HCT116 (cell line): Measurements from ENCODE around the gene STIM1. TPM values are rescaled to one million over a fixed set of nuclear protein-coding genes. Genes with fewer than 3 reads are reported as not detected.
A peak's percentile ranks its signal among the peaks of the same experiment; 100 is the strongest.

Experiments used
- ATAC-seq: fragments of 200-7000 bp; cut with Tn5 transposase; 2 replicates; pipeline ENCODE4 v1.9.1; 2020; ENCODE audit warnings: mild to moderate bottlenecking, moderate library complexity
- BruUV-seq: library from RNA; stranded (reverse); fragments of 400-500 nt; replicated peaks from 2 replicates; lab custom pipeline; 2021; lab: Mats Ljungman, UMichigan
- CTCF ChIA-PET: fragments of 300-600 bp; sonication (Branson Sonifier 250); formaldehyde crosslinking; loops from one replicate; lab custom pipeline; 2021; ENCODE audit warnings: antibody characterized with exemption; lab: Charles Lee
- POLR2A ChIA-PET: fragments of 300-600, 350-600 bp; sonication (Branson Sonifier 250); formaldehyde crosslinking; loops from one replicate; lab custom pipeline; 2021; ENCODE audit warnings: antibody characterized with exemption; lab: Charles Lee
- RAD21 ChIA-PET, 2 experiments: fragments of 300-600 bp; sonication (Branson Sonifier 250); formaldehyde crosslinking; loops; one replicate each; lab custom pipeline; 2023; ENCODE audit warnings: low total read pairs in 2 of 2; ENCODE audit not compliant: uncharacterized antibody in 2 of 2, unreplicated experiment in 2 of 2, low non-redundant PET in 1 of 2; lab: Charles Lee
- DNase-seq: peaks from one replicate; pipeline ENCODE4 v3.0.0-alpha.2; 2010; ENCODE audit warnings: low read depth, low spot score
- H2AFZ ChIP-seq: fragments of 200-600 bp; shearing (Covaris generic), sonication (generic); 2 replicates; pipeline ENCODE4 v1.6.1; 2017; ENCODE audit warnings: low read depth, mixed run types, mixed read lengths, antibody characterized with exemption, low read length; ENCODE audit not compliant: poor library complexity, severe bottlenecking
- H3K27ac ChIP-seq: 2 replicates; pipeline ENCODE4 v1.5.1; 2012; ENCODE audit warnings: low read depth, low read length
- H3K27me3 ChIP-seq: fragments of 200-600 bp; sonication (generic); 2 replicates; pipeline ENCODE4 v1.6.1; 2016; ENCODE audit warnings: mixed run types, low read length, mixed read lengths; ENCODE audit not compliant: insufficient read depth
- H3K36me3 ChIP-seq, 2 experiments: fragments of 200-500 bp in 1 of 2; fragments of 200-600 bp in 1 of 2; sonication (Bioruptor generic) in 1 of 2; sonication (generic) in 1 of 2; 2 replicates each; pipeline versions ENCODE4 v1.5.1 to v1.6.1; 2014 to 2016; ENCODE audit warnings: low read length in 2 of 2, inconsistent platforms in 1 of 2, mixed read lengths in 1 of 2, mixed run types in 1 of 2; ENCODE audit not compliant: insufficient read depth in 2 of 2, control insufficient read depth in 1 of 2
- H3K4me1 ChIP-seq, 2 experiments: fragments of 200-600 bp in 1 of 2; sonication (generic) in 1 of 2; 2 replicates each; pipeline versions ENCODE4 v1.5.1 to v1.6.1; 2012 to 2017; ENCODE audit warnings: low read length in 2 of 2, inconsistent platforms in 1 of 2, mild to moderate bottlenecking in 1 of 2, mixed read lengths in 1 of 2, mixed run types in 1 of 2, moderate library complexity in 1 of 2; ENCODE audit not compliant: insufficient read depth in 2 of 2, control insufficient read depth in 1 of 2
- H3K4me2 ChIP-seq: fragments of 200-600 bp; sonication (generic); 2 replicates; pipeline ENCODE4 v1.6.1; 2017; ENCODE audit warnings: mixed run types, low read length, mixed read lengths
- H3K4me3 ChIP-seq, 2 experiments: fragments of 200-600 bp in 1 of 2; sonication (generic) in 1 of 2; replicated peaks in 1 of 2; 2 replicates each; pipeline ENCODE4 v1.5.1; 2011 to 2016; ENCODE audit warnings: low read length in 2 of 2, control low read depth in 1 of 2, low read depth in 1 of 2, mild to moderate bottlenecking in 1 of 2, mixed read lengths in 1 of 2, mixed run types in 1 of 2
- H3K79me2 ChIP-seq: fragments of 200-600 bp; sonication (generic); 2 replicates; pipeline ENCODE4 v1.6.1; 2017; ENCODE audit warnings: mild to moderate bottlenecking, mixed run types, low read length, moderate library complexity, mixed read lengths; ENCODE audit not compliant: insufficient read depth
- H3K9ac ChIP-seq: fragments of 200-600 bp; sonication (generic); 2 replicates; pipeline ENCODE4 v1.6.1; 2016; ENCODE audit warnings: low read length, mixed read lengths
- H3K9me2 ChIP-seq: fragments of 200-600 bp; sonication (generic), shearing (Covaris generic); 2 replicates; pipeline ENCODE4 v1.6.1; 2017; ENCODE audit warnings: mixed run types, mild to moderate bottlenecking, moderate library complexity; ENCODE audit not compliant: insufficient read depth
- H3K9me3 ChIP-seq, 2 experiments: fragments of 200-500 bp in 1 of 2; fragments of 200-600 bp in 1 of 2; sonication (Bioruptor generic) in 1 of 2; sonication (generic) in 1 of 2; 2 replicates each; pipeline ENCODE4 v1.6.1; 2014 to 2017; ENCODE audit warnings: low read length in 2 of 2, mixed read lengths in 2 of 2, inconsistent platforms in 1 of 2, low read depth in 1 of 2, mild to moderate bottlenecking in 1 of 2, mixed run types in 1 of 2, moderate library complexity in 1 of 2; ENCODE audit not compliant: control insufficient read depth in 1 of 2, insufficient read depth in 1 of 2
- H4K20me1 ChIP-seq: fragments of 200-600 bp; sonication (generic), shearing (Covaris generic); 2 replicates; pipeline ENCODE4 v1.6.1; 2017; ENCODE audit warnings: mixed run types, mild to moderate bottlenecking, moderate library complexity; ENCODE audit not compliant: insufficient read depth
- CBX3 ChIP-seq: IDR thresholded peaks from 2 replicates; pipeline ENCODE4 v1.6.1; 2012; ENCODE audit warnings: low read depth
- CEBPB ChIP-seq: IDR thresholded peaks from 2 replicates; pipeline ENCODE4 v1.6.1; 2012; ENCODE audit warnings: low read depth
- EGR1 ChIP-seq: IDR thresholded peaks from 2 replicates; pipeline ENCODE4 v1.6.1; 2012; ENCODE audit warnings: low read depth
- EZH2 ChIP-seq: fragments of 200-600 bp; sonication (generic); IDR thresholded peaks from 2 replicates; pipeline ENCODE4 v1.6.1; 2017; ENCODE audit warnings: antibody characterized with exemption, mixed run types
- EZH2phosphoT487 ChIP-seq: fragments of 200-600 bp; IDR thresholded peaks from 2 replicates; pipeline ENCODE4 v1.6.1; 2018; ENCODE audit warnings: antibody characterized with exemption, borderline replicate concordance
- FOSL1 ChIP-seq: IDR thresholded peaks from 2 replicates; pipeline ENCODE4 v1.6.1; 2012; ENCODE audit warnings: low read depth
- JUND ChIP-seq: IDR thresholded peaks from 2 replicates; pipeline ENCODE4 v1.6.1; 2012
- POLR2AphosphoS5 ChIP-seq: IDR thresholded peaks from 2 replicates; pipeline ENCODE4 v1.6.1; 2011; ENCODE audit warnings: mild to moderate bottlenecking, low read depth, low read length, moderate library complexity
- SIN3A ChIP-seq: IDR thresholded peaks from 2 replicates; pipeline ENCODE4 v1.6.1; 2012; ENCODE audit warnings: low read depth
- SP1 ChIP-seq: IDR thresholded peaks from 2 replicates; pipeline ENCODE4 v1.6.1; 2012; ENCODE audit warnings: low read depth
- SRF ChIP-seq: IDR thresholded peaks from 2 replicates; pipeline ENCODE4 v1.6.1; 2012; ENCODE audit warnings: low read depth
- ZFX ChIP-seq: fragments of 450-650 bp; IDR thresholded peaks from 2 replicates; pipeline ENCODE4 v1.6.1; 2017
- intact Hi-C: fragments of 100-400 bp; cut with micrococcal nuclease; formaldehyde crosslinking; loops from 2 replicates; pipeline ENCODE4 v1.10.0; 2022
- total RNA-seq: library from RNA; stranded (reverse); gene quantifications from one replicate; pipeline ENCODE4 v1.2.1, GENCODE V29; 2021; ENCODE audit not compliant: unreplicated experiment
- TF ChIP-seq, protein P1 (sequence below): IDR thresholded peaks from 2 replicates; pipeline ENCODE4 v1.6.1; 2012
- TF ChIP-seq, protein P2 (sequence below), 3 experiments: fragments of 200-600 bp in 1 of 3; sonication (generic) in 1 of 3; IDR thresholded peaks in 2 of 3; conservative IDR thresholded peaks in 1 of 3; 2 replicates each; pipeline ENCODE4 v1.5.1; 2012 to 2017; ENCODE audit warnings: low read depth in 2 of 3, low read length in 2 of 3, antibody characterized with exemption in 1 of 3, borderline replicate concordance in 1 of 3, control low read depth in 1 of 3, mild to moderate bottlenecking in 1 of 3, mixed read lengths in 1 of 3, mixed run types in 1 of 3, moderate library complexity in 1 of 3; ENCODE audit not compliant: insufficient read depth in 1 of 3
- TF ChIP-seq, protein P3 (sequence below): IDR thresholded peaks from 2 replicates; pipeline ENCODE4 v1.6.1; 2011; ENCODE audit warnings: mild to moderate bottlenecking, low read length, moderate library complexity; ENCODE audit not compliant: insufficient replicate concordance; ENCODE audit errors: extremely low read depth

The STIM1 gene
- total RNA-seq, 1 experiment from 2014 or later, result 22.3 TPM

DNA sequence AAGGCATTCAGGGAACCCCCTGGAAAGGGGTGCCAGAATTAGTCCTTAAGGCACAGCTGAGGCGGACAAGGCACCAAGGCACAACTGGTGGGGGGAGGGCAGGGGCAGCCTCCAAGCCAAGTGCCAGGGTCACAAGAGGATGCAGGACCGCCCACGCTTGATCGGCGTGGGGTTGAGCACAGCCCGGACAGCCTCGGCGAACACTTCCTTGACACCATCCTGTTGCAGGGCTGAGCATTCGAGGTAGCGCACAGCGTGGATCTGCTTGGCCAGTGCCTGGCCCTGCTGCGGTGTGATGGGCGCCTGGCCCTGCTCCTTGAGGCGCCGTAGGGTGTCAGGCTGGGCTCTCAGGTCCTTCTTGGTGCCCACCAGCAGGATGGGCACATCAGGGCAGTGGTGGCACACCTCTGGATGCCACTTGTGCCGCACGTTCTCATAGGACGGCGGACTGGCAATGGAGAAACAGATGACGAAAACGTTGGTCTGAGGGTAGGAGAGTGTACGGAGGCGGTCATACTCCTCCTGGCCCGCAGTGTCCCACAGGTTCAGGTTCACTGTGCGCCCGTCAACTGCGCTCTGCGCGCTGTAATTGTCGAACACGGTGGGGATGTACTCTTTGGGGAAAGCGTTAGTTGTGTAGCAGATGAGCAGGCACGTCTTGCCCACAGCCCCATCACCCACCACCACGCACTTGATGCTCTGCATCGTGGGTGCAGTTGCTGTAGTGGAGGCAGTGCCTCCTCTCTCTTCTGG, 27.9 kb upstream of the STIM1 start:
- intact Hi-C loops, result no loop called here
- POLR2A ChIA-PET, result interaction anchor here (1.5 kb wide), 1 partner anchor 13 kb away, joined by 4 read pairs; the partner anchor contains the start of gene RHOG
- Histone ChIP-seq H2AFZ (no peak overlapping the region), H3K27ac (no peak overlapping the region), H3K79me2 (peaks cover 32% of the 10 kb centered on the region), H3K9ac (no peak overlapping the region), H3K9me3 (no peaks in the 10 kb centered on the region), H3K4me1 (peaks cover 0 to 5% of the 10 kb centered on the region in 2 experiments; a peak in 1 of 4 replicates), H4K20me1 (no peaks in the 10 kb centered on the region), H3K36me3 (peaks cover 15 to 29% of the 10 kb centered on the region in 2 experiments; a peak in 3 of 4 replicates), H3K4me2 (no peak overlapping the region), H3K27me3 (no peaks in the 10 kb centered on the region), H3K4me3 (no peak overlapping the region), H3K9me2 (no peaks in the 10 kb centered on the region)
- RAD21 ChIA-PET, result no interaction called here
- TSS peak; percentile 35 for BruUV-seq
- TF ChIP-seq, protein P1, sequence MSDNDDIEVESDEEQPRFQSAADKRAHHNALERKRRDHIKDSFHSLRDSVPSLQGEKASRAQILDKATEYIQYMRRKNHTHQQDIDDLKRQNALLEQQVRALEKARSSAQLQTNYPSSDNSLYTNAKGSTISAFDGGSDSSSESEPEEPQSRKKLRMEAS, result no peak
- TF ChIP-seq POLR2AphosphoS5, result 0 out of 2 replicates have a peak, but pooled peaks have one; percentile 7
- no peak for ATAC-seq
- DNase-seq, result no peak
- CTCF ChIA-PET, result no interaction called here

DNA sequence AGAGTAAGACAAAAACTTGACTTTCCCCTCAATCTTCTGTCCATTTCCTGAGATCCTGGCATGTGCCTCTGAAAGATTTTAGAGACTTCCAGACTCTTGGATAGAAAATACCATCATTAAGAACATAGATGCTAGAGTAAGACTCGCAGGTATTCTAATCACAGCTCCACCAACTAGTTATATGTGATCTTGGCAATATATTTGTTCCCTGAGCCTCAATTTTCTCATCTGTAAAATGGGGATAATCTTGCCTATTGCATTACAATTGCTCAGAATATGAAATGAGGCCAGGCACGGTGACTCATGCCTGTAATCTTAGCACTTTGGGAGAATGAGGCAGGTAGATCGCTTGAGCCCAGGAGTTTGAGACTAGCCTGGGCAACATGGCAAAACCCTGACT, 25.4 kb upstream of the STIM1 start:
- H4K20me1 ChIP-seq, result no peaks in the 10 kb centered on the region
- H3K79me2 ChIP-seq, result peaks cover 56% of the 10 kb centered on the region
- H3K4me2 ChIP-seq, result no peak overlapping the region
- intact Hi-C loops, result no loop called here
- no peaks in the 10 kb centered on the region for H3K9me2 ChIP-seq
- H2AFZ ChIP-seq, result no peak overlapping the region
- H3K27me3 ChIP-seq, result no peaks in the 10 kb centered on the region
- ChIA-PET POLR2A (no interaction called here), RAD21 (no interaction called here), CTCF (no interaction called here)
- no peaks in the 10 kb centered on the region for H3K9me3 ChIP-seq
- no peak for ATAC-seq
- no peak for DNase-seq
- H3K4me1 ChIP-seq, result 0 out of 4 replicates have a peak, but pooled peaks cover 0 to 2% of the 10 kb centered on the region in 2 experiments
- no peak overlapping the region for H3K27ac ChIP-seq
- no peak overlapping the region for H3K4me3 ChIP-seq
- BruUV-seq, result no TSS peak
- no peak overlapping the region for H3K9ac ChIP-seq
- H3K36me3 ChIP-seq, result peaks cover 15 to 29% of the 10 kb centered on the region in 2 experiments; a peak in 3 of 4 replicates
- TF ChIP-seq POLR2AphosphoS5, result no peak
- TF ChIP-seq, protein P2, sequence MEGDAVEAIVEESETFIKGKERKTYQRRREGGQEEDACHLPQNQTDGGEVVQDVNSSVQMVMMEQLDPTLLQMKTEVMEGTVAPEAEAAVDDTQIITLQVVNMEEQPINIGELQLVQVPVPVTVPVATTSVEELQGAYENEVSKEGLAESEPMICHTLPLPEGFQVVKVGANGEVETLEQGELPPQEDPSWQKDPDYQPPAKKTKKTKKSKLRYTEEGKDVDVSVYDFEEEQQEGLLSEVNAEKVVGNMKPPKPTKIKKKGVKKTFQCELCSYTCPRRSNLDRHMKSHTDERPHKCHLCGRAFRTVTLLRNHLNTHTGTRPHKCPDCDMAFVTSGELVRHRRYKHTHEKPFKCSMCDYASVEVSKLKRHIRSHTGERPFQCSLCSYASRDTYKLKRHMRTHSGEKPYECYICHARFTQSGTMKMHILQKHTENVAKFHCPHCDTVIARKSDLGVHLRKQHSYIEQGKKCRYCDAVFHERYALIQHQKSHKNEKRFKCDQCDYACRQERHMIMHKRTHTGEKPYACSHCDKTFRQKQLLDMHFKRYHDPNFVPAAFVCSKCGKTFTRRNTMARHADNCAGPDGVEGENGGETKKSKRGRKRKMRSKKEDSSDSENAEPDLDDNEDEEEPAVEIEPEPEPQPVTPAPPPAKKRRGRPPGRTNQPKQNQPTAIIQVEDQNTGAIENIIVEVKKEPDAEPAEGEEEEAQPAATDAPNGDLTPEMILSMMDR (IDR thresholded peaks at IDR 0.05 in 2 of 3, conservative IDR thresholded peaks at IDR 0.05 in 1 of 3; ENCODE audit: borderline replicate concordance in 1 of 3, insufficient read depth in 1 of 3, low read depth in 2 of 3, low read length in 2 of 3), result no peak
- no peak for TF ChIP-seq ZFX
- TF ChIP-seq, protein P3, sequence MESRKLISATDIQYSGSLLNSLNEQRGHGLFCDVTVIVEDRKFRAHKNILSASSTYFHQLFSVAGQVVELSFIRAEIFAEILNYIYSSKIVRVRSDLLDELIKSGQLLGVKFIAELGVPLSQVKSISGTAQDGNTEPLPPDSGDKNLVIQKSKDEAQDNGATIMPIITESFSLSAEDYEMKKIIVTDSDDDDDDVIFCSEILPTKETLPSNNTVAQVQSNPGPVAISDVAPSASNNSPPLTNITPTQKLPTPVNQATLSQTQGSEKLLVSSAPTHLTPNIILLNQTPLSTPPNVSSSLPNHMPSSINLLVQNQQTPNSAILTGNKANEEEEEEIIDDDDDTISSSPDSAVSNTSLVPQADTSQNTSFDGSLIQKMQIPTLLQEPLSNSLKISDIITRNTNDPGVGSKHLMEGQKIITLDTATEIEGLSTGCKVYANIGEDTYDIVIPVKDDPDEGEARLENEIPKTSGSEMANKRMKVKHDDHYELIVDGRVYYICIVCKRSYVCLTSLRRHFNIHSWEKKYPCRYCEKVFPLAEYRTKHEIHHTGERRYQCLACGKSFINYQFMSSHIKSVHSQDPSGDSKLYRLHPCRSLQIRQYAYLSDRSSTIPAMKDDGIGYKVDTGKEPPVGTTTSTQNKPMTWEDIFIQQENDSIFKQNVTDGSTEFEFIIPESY, result no peak
- no peak for TF ChIP-seq EZH2phosphoT487
- TF ChIP-seq SP1, result no peak
- no peak for TF ChIP-seq JUND
- no peak for TF ChIP-seq CBX3
- no peak for TF ChIP-seq FOSL1
- no peak for TF ChIP-seq SIN3A
- no peak for TF ChIP-seq EGR1
- no peak for TF ChIP-seq EZH2
- no peak for TF ChIP-seq SRF
- TF ChIP-seq CEBPB, result no peak
